Renal cortical epithelial cell (primary cell): ENCODE measurements around the gene SLC13A2. TPM values are rescaled to one million over a fixed set of nuclear protein-coding genes. Genes with fewer than 3 reads are reported as not detected.
A peak's percentile ranks its signal among the peaks of the same experiment; 100 is the strongest.

Experiments
- DNase-seq: peaks from one replicate; pipeline ENCODE4 v3.0.0-alpha.2; 2011; ENCODE audit warnings: low read depth
- total RNA-seq: library from RNA; depleted of rRNA; stranded (reverse); fragments of >200 nt; gene quantifications from 2 replicates; pipeline ENCODE4 v1.2.3, GENCODE V29; 2014

Gene SLC13A2
- total RNA-seq, 1 donor from 2014 or later: not detected

GRCh38 chr17:28492352-28493310 lies 19.2 kb downstream of the SLC13A2 start:
- peak; percentile 28 for DNase-seq

DNA sequence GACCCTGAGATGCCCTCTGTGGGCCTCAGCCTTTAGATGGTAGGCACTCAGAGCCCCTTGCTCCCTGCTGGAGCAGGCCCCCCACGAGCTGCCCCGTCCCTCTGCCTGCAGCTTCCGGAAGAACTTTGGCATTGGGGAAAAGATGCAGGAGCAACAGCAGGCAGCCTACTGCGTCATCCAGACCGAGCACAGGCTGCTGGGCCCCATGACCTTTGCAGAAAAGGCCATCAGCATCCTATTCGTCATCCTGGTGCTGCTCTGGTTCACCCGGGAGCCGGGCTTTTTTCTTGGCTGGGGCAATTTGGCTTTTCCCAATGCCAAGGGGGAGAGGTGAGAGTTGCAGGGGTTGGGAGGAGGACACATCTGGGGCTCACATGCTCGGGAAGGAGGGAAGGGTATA lies 20.0 kb downstream of the SLC13A2 start:
- DNase-seq: no peak

DNA sequence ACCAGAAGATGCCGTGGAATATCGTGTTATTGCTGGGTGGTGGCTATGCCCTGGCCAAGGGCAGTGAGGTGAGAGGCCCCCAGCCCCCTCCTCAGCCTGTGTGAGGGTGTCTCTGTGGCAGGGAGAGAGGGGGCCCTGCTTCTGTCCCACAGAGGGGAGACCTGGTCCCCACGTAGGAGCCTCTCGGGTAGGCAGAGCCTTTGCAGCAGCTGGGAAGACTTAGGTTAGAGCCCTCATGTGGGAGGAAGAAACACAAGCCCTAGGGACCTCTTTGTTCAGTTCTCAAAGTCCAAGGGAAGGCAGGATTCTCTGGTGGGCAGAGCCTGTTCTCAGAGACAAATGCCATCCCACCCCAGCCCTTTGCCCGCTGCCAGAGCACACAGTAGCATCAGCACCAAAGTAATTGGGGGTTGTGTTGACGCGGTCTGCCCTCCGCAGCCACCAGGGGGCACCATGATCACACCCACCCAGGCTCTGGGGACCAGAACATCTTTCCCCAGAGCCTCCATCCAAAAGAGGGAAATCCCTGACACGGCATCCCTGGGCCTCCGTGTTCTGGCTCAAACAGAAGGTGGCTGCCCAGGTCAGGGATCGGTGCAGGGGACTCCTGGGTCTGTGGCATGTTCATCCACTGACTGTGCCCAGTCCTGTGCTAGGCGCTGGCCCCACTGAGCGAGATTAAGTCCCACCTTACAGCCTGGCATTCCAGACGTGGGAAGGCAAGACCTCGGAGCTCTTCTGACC lies 21.2 kb downstream of the SLC13A2 start:
- DNase-seq: peak; percentile 30

GRCh38 chr17:28495635-28496034 lies 22.2 kb downstream of the SLC13A2 start:
- DNase-seq: no peak

DNA sequence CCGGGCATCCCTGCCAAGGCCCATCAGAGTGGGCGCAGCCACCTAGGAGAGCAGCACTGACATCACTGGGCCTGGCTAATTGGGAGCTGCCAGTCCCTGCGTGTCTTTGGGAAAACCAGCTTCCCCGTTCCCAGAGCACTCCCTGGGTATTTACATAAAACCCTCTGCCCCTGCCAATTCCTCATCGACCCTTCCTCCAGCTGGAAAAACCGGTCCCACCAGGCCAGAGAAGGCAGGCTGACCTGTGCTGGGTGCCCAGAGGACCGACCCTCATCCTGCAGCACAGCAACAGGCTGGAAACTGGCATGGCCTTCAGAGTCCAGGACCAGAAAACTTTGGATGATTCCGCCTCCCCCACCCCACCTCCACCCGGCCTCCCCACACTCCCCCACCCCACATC lies 24.5 kb downstream of the SLC13A2 start:
- no peak for DNase-seq

DNA sequence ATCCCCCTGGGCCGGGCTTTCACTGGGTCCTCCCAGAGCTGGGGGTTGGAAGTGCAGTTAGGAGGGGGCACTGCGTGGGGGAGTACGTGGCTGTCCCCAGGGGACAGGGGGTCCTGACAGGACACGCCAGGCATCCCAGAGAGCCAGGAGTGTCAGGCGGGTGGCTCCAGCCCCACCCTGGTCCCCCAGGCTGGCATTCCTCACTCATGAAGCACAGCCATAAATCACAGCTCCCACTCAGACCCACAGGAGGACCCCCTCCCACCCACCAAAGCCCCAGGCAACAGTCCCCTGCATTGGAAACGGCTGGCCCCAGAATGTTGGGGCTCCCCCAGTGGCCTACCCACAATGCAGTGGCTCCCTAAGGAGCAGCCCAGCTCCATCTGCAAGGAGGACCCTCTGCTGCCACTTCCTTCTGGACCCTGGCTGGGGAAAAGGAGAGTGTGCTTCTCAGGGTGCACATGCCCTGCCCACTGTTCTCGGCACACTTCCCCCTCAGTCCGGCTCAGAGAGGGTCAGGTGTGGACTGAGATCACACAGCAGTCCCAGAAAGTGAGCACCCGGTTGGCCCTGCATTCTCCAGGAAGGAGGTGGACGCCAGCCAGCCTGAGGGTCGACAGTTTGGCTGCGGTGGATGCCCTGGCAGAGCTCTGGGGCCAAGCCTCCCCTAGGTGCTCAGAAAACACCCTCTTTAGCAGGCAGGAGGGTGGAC lies 25.4 kb downstream of the SLC13A2 start:
- no peak for DNase-seq

- no peak for DNase-seq
These were observed 25.9 kb downstream of the SLC13A2 start for GRCh38 chr17:28499364-28499664.

DNA sequence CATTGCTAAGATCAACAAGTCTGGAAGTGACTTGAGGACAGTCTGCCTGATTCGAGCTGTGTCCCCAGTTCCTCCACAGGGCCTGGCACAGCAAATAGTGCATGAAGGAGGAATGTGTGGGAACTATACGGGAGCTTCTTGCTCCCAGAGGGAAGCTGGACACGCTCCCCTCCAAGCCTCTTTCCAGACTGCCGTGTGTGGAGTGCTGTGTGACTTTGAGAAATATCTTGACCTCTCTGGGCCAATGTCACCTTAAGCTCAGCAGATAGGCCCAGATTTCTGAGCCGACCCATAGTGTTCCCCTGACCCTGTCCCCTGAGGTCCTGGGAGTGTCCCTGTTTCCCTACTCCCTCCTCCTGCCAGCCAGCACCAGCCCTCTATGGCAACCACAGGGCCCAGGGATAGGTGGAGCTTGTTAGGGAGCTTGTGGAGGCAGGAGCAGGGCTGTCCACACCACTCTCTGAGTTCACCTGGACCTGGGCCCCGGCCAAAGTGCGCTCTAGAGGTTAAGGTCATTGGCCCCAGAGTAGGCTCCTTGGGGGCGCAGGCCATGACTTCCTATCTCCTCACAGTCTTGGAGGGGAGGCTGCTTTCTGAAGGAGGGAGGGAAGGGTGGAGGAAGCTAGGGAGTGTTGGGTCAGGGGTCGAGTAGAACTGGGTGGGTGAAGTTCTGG lies 26.4 kb downstream of the SLC13A2 start:
- no peak for DNase-seq

DNA sequence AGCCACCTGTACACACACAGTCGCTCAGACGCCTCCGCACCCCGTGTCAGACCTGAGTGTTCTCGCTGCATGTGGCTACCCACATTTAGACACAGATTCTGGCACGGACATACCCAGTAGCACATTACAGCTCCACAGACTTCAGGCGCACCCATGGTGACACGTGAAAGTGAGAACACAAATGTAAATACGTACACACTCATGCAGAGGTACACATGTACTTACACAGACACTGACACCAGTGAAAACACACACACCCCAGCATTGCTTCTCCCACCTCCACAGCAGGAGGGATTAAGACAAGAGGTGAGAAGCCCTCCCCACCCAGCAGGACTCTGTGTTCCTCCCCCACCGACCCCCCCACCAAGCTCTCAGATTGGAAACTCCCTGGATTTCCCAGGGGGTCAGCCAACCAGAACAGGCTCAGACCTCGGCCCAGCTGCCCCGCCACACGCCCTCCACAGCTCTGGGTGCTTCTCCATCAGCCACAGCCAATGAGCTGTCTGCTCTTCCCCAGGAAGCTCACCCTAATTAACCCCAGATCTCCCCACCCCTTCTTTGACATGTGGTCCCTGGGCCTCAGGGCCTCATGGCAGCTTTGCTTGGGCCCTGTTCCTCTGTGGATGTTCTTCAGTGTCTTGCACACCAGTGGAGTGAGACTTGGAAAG lies 27.4 kb downstream of the SLC13A2 start:
- DNase-seq: peak; percentile 39

GRCh38 chr17:28501421-28502284 lies 28.2 kb downstream of the SLC13A2 start:
- DNase-seq: no peak

GRCh38 chr17:28503420-28503819 lies 30.0 kb downstream of the SLC13A2 start:
- DNase-seq: no peak

- no peak for DNase-seq
These were observed 32.7 kb downstream of the SLC13A2 start, which contains the start of gene FOXN1 for GRCh38 chr17:28505986-28506665. TSS of gene FOXN1 (plus strand) at chr17:28506348. CDS start at chr17:28523970, 17,622 bp downstream.

DNA sequence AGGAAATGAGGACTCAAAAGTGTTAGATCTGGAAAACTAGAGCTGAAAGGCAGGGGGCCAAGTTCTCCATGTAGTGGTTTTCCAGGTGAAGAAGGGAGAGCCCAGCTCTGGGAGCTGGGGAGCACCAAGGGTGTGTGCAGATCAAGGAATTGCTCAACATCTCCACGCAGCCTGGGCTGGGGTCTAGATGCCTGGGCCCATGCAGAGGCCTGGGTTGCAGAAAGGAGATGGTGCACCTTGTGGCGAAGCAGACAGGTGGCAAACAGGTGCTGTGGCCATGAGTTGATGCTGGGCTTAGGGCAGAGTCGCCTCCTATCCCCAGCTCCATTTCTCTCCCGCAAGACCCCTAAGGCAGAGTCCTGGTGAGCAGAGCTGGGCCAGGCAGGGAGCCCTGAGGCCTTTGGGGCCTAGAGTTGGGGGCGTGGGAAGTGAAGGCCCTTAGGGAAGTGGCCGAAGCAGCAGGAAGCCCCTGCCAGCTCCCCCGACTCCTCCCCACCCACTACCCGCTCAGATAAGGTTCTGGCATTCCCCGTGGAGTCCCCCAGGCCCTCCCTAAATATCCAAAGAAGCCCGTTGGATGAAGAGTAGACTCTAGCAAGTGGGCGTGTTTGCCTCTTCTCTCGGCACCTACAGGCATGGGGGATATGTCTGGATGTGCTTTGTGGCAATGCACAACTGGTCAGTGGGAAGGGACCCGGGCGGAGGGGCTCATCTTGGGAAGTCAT lies 33.5 kb downstream of the SLC13A2 start:
- DNase-seq: no peak

GRCh38 chr17:28507567-28508203 lies 34.2 kb downstream of the SLC13A2 start:
- DNase-seq: no peak

DNA sequence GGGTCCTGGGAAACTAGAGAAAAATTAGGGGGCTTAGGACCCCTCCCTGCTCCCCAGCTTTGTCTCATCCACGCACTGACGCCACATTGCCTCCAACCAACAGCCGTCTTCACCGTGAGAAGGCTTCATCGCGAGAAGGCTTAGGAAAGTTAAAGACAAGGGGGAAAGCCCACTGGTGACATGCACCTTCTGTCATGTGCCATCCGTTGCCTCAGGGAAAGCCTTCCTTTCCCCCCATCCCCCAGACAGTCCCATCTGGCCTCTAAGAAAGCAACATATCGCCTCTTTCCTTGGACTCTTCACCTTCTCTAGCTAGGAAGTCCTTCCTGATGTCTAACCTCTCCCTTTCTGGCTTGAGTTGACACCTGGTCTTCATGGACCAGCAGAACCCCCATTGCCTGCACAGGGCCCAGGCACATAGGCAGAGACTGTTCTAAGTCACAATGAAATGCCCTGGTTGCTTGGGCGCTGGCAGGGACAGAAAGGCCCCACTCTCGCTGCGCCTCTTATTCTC lies 34.8 kb downstream of the SLC13A2 start:
- no peak for DNase-seq

DNA sequence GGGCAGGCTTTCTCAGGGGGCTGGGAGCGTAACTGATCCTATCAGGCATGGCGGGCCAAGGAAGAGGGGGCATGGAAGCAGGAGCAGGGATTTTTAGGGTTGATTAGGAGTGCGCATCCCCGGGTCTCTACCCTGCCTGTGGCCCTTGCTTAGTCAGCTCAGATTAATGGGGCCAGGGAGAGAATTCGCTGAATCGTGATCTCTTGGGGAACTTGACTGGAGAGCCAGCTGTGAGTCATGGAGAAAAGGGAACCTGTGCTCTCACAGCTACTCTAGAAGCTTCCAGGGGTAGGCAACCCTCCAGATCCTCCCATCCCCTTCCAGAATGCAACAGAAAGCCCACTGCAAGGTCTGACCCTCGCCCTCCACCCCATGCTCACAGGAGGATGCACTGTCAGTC lies 36.3 kb downstream of the SLC13A2 start:
- no peak for DNase-seq

- no peak for DNase-seq
These were observed 38.5 kb downstream of the SLC13A2 start for GRCh38 chr17:28511858-28512461.

GRCh38 chr17:28513476-28513875 lies 40.0 kb downstream of the SLC13A2 start:
- no peak for DNase-seq
